ENCODE data around the gene BABAM2. TPM values are rescaled to one million over a fixed set of nuclear protein-coding genes. Genes with fewer than 3 reads are reported as not detected.

Gene BABAM2
- total RNA-seq, 1 experiment from 2014 or later, result 27.1 TPM

DNA sequence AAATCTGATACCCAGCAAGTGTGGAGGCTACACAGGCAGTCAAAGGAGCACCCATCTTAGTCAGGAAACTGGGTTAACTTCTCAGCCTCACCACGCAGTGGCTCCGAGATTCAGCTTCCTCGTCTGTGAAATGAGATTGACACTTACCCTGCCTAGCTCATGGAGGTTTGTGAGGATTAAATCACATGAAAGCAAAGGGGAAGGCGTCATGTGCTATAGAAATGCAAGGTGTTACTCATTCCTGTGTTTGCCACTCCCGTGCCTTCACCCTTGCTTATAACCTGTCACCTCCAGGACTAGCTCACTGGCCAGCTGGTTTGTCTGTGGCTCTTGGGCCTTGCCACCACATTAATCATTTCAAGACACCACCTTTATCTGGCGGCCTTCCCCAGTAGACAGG, 383.2 kb downstream of the BABAM2 start:
- no peak overlapping the region for H3K4me2 ChIP-seq (ENCODE audit: insufficient read depth, insufficient read length, low read length)
- no peak overlapping the region for H3K14ac ChIP-seq (ENCODE audit: insufficient read depth, low read length)
- WGBS (ENCODE audit: extremely low coverage, insufficient read length, low lambda C conversion rate), result no CpG with 5 or more reads among the region's 6 CpGs

More for the DNA sequence above, 383.2 kb downstream of the BABAM2 start:
- DNase-seq, result no peak
- Histone ChIP-seq H4K20me1 (ENCODE audit: control insufficient read depth, insufficient read depth, insufficient read length) (no peaks in the 10 kb centered on the region), H4K8ac (replicated peaks; ENCODE audit: insufficient read length, low read depth, low read length) (no peak overlapping the region), H3K79me1 (ENCODE audit: insufficient read depth, low read depth, low read length, poor library complexity, severe bottlenecking) (no peaks in the 10 kb centered on the region), H3K23me2 (ENCODE audit: insufficient read length, low read depth, low read length, poor library complexity, severe bottlenecking) (no peaks in the 10 kb centered on the region), H3K4ac (ENCODE audit: low read depth, low read length) (no peak overlapping the region), H3T11ph (ENCODE audit: low read length) (no peak overlapping the region), H3K4me1 (ENCODE audit: insufficient read depth, low read length) (peaks cover 9% of the 10 kb centered on the region), H2AFZ (ENCODE audit: low read length) (no peak overlapping the region), H2AK5ac (ENCODE audit: insufficient read length, low read length) (no peak overlapping the region), H3K27me3 (ENCODE audit: insufficient read depth, low read length) (no peaks in the 10 kb centered on the region), H3K79me2 (ENCODE audit: insufficient read depth, low read length) (no peaks in the 10 kb centered on the region; the same call in 1 of the 2 replicates), H4K5ac (ENCODE audit: insufficient read length, low read depth, low read length) (no peak overlapping the region), H2BK120ac (ENCODE audit: low read depth, low read length, poor library complexity, severe bottlenecking) (no peak overlapping the region), H3K18ac (ENCODE audit: insufficient read length, low read depth, low read length) (no peak overlapping the region), H2BK20ac (ENCODE audit: low read depth, low read length, poor library complexity, severe bottlenecking) (no peak overlapping the region), H4K91ac (ENCODE audit: insufficient read length, low read depth, low read length) (no peak overlapping the region), H2BK15ac (ENCODE audit: low read depth, low read length) (no peak overlapping the region), H3K9me3 (ENCODE audit: control insufficient read depth, low read depth, low read length) (no peaks in the 10 kb centered on the region), H2BK12ac (ENCODE audit: insufficient read length, low read depth, low read length) (no peak overlapping the region), H3K56ac (ENCODE audit: insufficient read length, low read depth, low read length) (no peak overlapping the region), H2BK5ac (ENCODE audit: insufficient read length, low read length) (no peak overlapping the region), H3K27ac (ENCODE audit: insufficient read length, low read depth, low read length) (no peak overlapping the region), H3K9ac (ENCODE audit: extremely low read depth, insufficient read length, low read length) (no peak overlapping the region), H3K23ac (ENCODE audit: insufficient read length, low read depth, low read length) (no peak overlapping the region)
- Mint-ChIP-seq H3K4me1 (peaks cover 26 to 29% of the 10 kb centered on the region in 2 experiments), H3K4me3 (no peak overlapping the region), H3K36me3 (ENCODE audit: insufficient read depth in 1 of 3, low read depth in 3 of 3) (no peaks in the 10 kb centered on the region), H3K9me3 (no peaks in the 10 kb centered on the region), H3K27me3 (ENCODE audit: low read depth) (no peaks in the 10 kb centered on the region), H3K27ac (no peak overlapping the region)
- TF ChIP-seq, protein P1, sequence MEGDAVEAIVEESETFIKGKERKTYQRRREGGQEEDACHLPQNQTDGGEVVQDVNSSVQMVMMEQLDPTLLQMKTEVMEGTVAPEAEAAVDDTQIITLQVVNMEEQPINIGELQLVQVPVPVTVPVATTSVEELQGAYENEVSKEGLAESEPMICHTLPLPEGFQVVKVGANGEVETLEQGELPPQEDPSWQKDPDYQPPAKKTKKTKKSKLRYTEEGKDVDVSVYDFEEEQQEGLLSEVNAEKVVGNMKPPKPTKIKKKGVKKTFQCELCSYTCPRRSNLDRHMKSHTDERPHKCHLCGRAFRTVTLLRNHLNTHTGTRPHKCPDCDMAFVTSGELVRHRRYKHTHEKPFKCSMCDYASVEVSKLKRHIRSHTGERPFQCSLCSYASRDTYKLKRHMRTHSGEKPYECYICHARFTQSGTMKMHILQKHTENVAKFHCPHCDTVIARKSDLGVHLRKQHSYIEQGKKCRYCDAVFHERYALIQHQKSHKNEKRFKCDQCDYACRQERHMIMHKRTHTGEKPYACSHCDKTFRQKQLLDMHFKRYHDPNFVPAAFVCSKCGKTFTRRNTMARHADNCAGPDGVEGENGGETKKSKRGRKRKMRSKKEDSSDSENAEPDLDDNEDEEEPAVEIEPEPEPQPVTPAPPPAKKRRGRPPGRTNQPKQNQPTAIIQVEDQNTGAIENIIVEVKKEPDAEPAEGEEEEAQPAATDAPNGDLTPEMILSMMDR (conservative IDR thresholded peaks at IDR 0.05), result no peak

Measured in H9 (cell line).